NCI-H2171 (cell line): ENCODE measurements around the gene KIF22.
"Not testable (repeated sequence)": the region's sequence is repeated elsewhere in the genome, so short reads cannot be mapped to it uniquely, and the experiment has no call there.

Experiments used
- DNase-seq: peaks from one replicate; lab custom pipeline; 2025; lab: John Stamatoyannopoulos, UW

KIF22 gene

DNA sequence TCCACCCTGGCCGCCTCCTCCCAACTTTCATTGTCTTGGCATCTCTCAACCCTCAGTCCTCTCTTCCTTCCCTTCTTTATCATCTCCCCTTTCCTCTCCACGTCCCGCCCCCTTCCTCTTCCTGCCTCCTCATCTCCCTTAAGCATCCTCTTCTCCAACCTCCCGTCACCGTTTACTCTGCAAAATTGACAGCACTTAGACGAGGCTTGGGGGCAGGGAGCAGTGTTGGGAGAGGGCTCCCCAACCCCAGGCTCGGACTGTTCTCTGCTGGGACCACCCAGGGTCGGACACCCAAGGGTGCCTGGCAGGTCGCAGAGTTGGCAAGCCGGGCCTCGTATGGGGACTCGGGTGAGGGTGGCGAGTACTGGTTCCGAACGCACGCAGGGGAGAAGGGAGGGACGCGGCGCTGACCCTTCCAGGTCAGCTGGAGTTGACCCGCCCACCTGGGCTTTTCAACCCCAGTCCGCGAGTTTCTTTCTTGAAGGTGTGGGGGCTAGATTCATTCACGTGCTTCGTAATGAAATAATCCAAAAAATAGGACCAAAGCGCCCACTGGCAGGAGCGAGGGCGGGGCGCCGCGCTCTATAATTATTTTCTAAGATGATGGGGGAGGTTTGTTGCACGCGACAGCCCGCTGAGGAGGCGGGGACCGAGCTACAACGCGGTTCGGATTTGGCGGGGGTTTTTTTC lies 24.6 kb downstream of the KIF22 start:
- peak; percentile 91 for DNase-seq

DNA sequence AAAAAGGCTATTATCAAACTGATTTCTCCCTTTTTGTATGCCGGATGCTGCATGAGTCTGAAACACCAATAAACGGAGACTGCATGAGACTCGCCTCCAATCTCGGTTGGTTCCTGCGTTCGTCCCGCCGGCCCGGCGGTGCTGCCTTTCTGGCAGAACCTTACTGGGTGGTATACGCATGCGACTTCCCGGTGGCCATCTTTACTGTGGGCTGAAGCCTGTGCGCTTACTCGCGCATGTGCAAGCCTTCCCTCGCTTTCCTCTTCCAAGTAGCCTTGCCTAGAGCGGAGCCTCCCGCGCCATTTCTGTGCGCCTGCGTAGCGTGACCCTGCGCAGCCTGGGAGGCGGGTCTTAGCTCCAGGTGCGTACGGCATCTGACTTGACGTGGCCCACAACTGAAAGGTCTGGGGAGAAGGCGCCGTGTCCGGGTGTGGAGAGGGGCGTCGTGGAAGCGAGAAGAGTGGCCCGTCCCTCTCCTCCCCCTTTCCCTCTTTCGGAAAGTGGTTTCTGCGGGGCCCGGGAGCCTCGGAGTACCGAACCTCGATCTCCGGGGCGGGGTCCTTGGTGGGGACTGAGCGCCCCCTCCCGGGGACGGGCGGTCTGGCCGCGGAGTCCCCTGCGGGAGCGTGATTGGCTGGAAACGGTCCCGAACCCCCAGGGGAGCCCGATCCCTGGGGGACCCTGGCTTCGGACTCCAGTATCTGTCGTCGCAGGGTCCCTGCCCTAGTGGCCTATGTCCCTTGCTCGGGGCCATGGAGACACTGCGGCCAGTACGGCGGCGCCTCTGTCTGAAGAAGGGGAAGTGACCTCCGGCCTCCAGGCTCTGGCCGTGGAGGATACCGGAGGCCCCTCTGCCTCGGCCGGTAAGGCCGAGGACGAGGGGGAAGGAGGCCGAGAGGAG lies 25.5 kb downstream of the KIF22 start, which contains the start of gene PAGR1:
PAGR1 (plus strand) TSS at position 360 of the 901 bp plus-strand sequence; CDS start at position 734, 374 bp downstream.
- peak; percentile 97 for DNase-seq

- DNase-seq: peak; percentile 55
Observed at GRCh38 chr16:29816694-29817441, 26.3 kb downstream of the KIF22 start.

- DNase-seq: no peak
Observed at GRCh38 chr16:29818082-29818481, 27.5 kb downstream of the KIF22 start.

DNA sequence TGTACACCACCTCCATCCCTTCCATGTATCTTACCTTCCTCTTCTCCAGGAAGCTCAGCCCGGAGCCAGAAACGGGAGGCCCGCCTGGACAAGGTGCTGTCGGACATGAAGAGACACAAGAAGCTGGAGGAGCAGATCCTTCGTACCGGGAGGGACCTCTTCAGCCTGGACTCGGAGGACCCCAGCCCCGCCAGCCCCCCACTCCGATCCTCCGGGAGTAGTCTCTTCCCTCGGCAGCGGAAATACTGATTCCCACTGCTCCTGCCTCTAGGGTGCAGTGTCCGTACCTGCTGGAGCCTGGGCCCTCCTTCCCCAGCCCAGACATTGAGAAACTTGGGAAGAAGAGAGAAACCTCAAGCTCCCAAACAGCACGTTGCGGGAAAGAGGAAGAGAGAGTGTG lies 29.0 kb downstream of the KIF22 start:
- DNase-seq: no peak

- DNase-seq: peak; percentile 81
Observed at GRCh38 chr16:29820271-29820701, 29.7 kb downstream of the KIF22 start, which contains the start of gene MVP. Gene MVP, plus strand, starts transcription at chr16:29820462. Its CDS starts 10,088 bp downstream, at chr16:29830550.

- DNase-seq: peak; percentile 8
Observed at GRCh38 chr16:29820730-29821642, 30.4 kb downstream of the KIF22 start.

DNA sequence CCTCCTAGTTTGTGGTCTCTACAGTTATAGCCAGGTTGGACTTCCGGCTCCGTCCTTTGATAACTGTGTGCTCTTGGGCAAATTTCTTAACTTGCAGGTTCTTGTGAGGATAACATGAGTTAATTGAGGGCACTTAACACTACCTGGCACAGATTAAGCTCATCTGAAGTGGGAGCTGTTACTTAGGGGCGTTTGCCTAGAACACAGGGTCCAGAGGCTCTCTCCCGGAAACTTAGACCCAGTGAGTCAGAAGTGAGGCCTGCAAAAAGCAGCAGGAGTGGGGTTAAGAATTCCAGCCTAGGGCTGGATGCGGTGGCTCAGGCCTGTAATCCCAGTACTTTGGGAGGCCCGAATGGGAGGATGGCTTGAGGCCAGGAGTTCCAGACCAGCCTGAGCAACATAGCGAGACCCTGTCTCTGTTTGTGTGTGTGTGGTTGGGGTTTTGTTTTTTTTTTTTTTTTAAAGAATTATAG lies 31.1 kb downstream of the KIF22 start:
- DNase-seq: no peak

GRCh38 chr16:29824589-29825144 lies 34.1 kb downstream of the KIF22 start:
- no peak for DNase-seq

DNA sequence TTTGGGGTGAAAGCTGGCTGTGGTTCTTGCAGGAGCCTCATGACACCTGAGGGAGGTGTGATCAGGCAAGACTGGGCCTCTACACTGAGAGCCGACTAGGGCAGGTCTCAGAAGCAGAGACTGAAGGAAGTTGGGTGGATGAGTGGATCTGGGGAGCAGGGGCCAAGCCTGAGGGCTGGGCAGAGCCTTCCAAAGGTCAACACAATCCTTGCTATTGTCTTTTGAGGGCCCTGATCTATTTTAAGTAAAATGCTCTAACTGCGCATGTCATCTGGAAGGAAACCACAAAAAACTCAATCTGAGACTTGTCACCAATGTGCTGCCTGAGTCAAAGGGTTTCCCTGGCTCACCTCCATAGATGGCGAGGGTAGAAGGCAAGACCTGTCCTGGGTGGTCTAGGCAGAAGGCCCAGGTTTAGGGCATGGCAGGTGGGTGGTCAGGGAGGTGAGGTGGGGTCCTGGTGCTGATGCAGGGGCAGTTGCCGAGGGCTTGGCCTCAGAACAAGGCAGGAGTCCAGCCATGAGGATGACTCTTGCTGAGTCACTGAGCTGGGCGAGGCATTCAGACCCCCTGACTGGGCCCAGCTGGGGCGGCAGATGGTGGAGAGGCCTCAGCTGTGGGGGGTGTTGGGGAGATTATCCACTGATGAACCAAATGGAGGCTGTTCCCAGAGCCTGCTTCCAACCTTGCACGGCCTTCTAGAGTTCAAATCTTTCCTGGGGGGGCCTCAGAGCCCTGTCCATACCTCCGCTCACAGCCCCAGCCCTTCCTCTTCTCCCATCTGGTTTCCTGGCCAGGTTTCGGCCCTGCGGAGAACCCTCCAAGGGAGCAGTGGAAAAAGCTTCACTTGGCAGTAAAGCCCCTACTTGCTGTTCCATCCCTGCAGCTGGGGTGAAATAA lies 34.8 kb downstream of the KIF22 start:
- peak; percentile 78 for DNase-seq

- DNase-seq: no peak
Observed at GRCh38 chr16:29826342-29826695, 35.8 kb downstream of the KIF22 start.

GRCh38 chr16:29830774-29831173 lies 40.2 kb downstream of the KIF22 start:
- DNase-seq: no peak

- DNase-seq: no peak
Observed at GRCh38 chr16:29831490-29831889, 40.9 kb downstream of the KIF22 start.

DNA sequence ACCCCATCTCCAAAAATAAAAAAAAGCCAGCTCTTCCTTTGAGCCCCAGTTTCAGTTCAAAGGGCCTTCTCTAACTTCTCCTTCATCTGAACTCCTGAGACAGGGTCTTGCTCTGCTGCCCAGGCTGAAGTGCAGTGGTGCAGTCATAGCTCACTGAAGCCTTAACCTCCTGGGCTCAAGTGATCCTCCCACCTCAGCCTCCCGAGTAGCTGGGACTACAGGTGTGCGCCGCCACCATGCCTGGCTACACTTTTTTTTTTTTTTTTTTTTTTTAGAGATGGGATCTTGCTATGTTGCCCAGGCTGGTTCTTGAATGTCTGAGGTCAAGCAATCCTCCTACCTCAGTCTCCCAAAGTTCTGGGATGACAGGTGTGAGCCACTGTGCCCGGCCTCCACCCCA lies 42.7 kb downstream of the KIF22 start:
- DNase-seq: not testable (repeated sequence)

DNA sequence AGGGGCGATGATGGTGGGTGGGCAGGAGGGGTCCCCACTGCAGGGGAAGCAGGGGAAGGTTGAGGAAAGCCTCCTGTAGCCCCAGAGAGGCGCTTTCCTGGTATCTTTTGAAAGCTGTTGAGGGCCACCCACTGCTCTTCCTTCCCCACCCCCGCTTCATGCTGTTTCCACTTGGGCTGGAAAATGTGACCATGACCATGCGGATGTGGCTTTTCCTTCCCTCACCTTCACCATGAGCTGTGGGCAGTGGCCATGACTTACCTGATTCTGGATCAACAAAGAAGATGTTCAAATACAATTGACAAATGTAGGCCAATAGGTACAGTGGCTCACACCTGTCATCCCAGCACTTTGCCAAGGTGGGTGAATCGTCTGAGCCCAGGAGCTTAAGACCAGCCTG lies 43.5 kb downstream of the KIF22 start:
- no peak for DNase-seq

DNA sequence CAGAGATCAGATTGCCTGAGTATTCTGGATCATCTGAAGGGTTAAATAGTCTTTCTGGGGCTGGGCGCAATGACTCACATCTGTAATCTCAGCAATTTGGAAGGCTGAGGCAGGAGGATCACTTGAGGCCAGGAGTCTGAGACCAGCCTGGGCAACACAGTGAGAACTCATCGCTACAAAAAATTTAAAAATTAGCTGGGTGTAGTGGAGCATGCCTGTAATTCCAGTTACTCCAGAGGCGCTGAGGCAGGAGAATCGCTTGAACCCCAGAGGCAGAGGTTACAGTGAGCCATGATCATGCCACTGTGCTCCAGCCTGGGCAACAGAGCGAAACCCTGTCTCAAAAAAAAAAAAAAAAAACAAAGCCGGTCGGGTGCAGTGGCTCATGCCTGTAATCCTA lies 45.4 kb downstream of the KIF22 start:
- no peak for DNase-seq

DNA sequence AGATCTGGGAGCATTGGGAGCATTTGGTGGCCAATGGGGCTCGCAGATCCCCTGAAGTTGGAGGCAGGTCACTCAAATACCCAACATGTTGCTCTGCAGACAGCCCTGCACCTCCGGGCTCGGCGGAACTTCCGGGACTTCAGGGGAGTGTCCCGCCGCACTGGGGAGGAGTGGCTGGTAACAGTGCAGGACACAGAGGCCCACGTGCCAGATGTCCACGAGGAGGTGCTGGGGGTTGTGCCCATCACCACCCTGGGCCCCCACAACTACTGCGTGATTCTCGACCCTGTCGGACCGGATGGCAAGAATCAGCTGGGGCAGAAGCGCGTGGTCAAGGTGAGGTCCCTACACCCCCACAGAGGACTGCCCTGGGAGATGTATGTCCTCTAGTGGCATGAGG lies 46.1 kb downstream of the KIF22 start:
- no peak for DNase-seq

- no peak for DNase-seq
Observed at GRCh38 chr16:29837841-29838240, 47.3 kb downstream of the KIF22 start.

- no peak for DNase-seq
Observed at GRCh38 chr16:29839822-29840221, 49.3 kb downstream of the KIF22 start.

GRCh38 chr16:29840240-29840639 lies 49.7 kb downstream of the KIF22 start:
- no peak for DNase-seq
